ENCODE results near the gene FGF3.

DNA sequence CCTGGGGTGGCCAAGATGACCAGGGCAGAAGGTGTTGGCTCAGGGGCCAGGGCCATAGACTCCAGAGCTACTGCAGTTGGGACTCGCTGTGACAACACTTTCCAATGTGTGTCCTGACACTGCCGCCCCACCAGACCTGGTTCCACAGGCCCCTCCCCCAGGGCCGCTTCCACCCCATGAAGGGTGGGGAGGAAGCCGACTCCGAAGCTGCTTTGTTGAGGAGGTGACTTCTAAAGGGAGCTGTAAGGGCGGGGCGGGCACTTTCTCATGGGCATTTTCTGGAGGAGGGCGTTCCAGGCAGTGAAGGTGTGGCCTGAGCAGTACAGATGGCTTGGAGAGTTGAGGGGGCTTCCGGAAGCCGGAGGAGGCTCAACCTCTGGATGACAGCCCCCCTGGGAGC is 6.3 kb downstream of the FGF3 start:
- TF ChIP-seq CREB1 (IDR thresholded peaks at IDR 0.05; ENCODE audit: low read depth) (no peak), EP300 (IDR thresholded peaks at IDR 0.05; ENCODE audit: borderline replicate concordance in 1 of 2, control insufficient read depth in 1 of 2, low read depth in 2 of 2, low read length in 2 of 2) (no peak), YY1 (IDR thresholded peaks at IDR 0.05; ENCODE audit: low read depth, low read length) (no peak), MXI1 (IDR thresholded peaks at IDR 0.05; ENCODE audit: low read depth, low read length) (no peak), ZZZ3 (IDR thresholded peaks at IDR 0.05; ENCODE audit: control insufficient read depth, insufficient read length, low read depth) (no peak)
- TF ChIP-seq, protein P1, sequence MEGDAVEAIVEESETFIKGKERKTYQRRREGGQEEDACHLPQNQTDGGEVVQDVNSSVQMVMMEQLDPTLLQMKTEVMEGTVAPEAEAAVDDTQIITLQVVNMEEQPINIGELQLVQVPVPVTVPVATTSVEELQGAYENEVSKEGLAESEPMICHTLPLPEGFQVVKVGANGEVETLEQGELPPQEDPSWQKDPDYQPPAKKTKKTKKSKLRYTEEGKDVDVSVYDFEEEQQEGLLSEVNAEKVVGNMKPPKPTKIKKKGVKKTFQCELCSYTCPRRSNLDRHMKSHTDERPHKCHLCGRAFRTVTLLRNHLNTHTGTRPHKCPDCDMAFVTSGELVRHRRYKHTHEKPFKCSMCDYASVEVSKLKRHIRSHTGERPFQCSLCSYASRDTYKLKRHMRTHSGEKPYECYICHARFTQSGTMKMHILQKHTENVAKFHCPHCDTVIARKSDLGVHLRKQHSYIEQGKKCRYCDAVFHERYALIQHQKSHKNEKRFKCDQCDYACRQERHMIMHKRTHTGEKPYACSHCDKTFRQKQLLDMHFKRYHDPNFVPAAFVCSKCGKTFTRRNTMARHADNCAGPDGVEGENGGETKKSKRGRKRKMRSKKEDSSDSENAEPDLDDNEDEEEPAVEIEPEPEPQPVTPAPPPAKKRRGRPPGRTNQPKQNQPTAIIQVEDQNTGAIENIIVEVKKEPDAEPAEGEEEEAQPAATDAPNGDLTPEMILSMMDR (IDR thresholded peaks at IDR 0.05 in 2 of 3, conservative IDR thresholded peaks at IDR 0.05 in 1 of 3; ENCODE audit: control insufficient read depth in 2 of 3, extremely low read depth in 1 of 3, insufficient read depth in 1 of 3, low read depth in 3 of 3, low read length in 3 of 3) = no peak
